ENCODE measurements around the gene NAA38.
"Not testable (repeated sequence)": the region's sequence is repeated elsewhere in the genome, so short reads cannot be mapped to it uniquely, and the experiment has no call there.

Gene NAA38

GRCh38 chr17:7811251-7811650, 46.1 kb downstream of the NAA38 start:
- Histone ChIP-seq H4K20me1 (ENCODE audit: insufficient read depth, low read length) (no peaks in the 10 kb centered on the region; the same call in 1 of the 2 replicates), H3K4me1 (ENCODE audit: insufficient read depth, low read length) (no peaks in the 10 kb centered on the region), H3K27ac (ENCODE audit: low read length) (no peak overlapping the region), H3K79me2 (ENCODE audit: insufficient read depth, low read length) (no peaks in the 10 kb centered on the region), H3K4me2 (ENCODE audit: insufficient read depth, low read length) (no peak overlapping the region), H3K27me3 (ENCODE audit: insufficient read depth, low read length, poor library complexity) (peaks cover 7% of the 10 kb centered on the region), H3K4me3 (ENCODE audit: low read depth in 1 of 2, low read length in 2 of 2) (no peak overlapping the region), H2AFZ (ENCODE audit: low read depth, low read length) (no peak overlapping the region), H3K9me3 (ENCODE audit: insufficient read depth, low read length, severe bottlenecking) (no peaks in the 10 kb centered on the region), H3K36me3 (ENCODE audit: insufficient read depth, low read length) (no peaks in the 10 kb centered on the region), H3K9ac (ENCODE audit: low read depth, low read length) (no peak overlapping the region)
- DNase-seq (no peak), ATAC-seq (ENCODE audit: insufficient read depth, low read depth) (no peak)
- TF ChIP-seq EZH2 (IDR thresholded peaks at IDR 0.05; ENCODE audit: borderline replicate concordance, low read depth, low read length, severe bottlenecking) = no peak
- TF ChIP-seq, protein P1, sequence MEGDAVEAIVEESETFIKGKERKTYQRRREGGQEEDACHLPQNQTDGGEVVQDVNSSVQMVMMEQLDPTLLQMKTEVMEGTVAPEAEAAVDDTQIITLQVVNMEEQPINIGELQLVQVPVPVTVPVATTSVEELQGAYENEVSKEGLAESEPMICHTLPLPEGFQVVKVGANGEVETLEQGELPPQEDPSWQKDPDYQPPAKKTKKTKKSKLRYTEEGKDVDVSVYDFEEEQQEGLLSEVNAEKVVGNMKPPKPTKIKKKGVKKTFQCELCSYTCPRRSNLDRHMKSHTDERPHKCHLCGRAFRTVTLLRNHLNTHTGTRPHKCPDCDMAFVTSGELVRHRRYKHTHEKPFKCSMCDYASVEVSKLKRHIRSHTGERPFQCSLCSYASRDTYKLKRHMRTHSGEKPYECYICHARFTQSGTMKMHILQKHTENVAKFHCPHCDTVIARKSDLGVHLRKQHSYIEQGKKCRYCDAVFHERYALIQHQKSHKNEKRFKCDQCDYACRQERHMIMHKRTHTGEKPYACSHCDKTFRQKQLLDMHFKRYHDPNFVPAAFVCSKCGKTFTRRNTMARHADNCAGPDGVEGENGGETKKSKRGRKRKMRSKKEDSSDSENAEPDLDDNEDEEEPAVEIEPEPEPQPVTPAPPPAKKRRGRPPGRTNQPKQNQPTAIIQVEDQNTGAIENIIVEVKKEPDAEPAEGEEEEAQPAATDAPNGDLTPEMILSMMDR (IDR thresholded peaks at IDR 0.05; ENCODE audit: borderline replicate concordance, extremely low read depth, low read length, poor library complexity, severe bottlenecking) = no peak

GRCh38 chr17:7809791-7810343, 47.5 kb downstream of the NAA38 start:
- not testable (repeated sequence) for DNase-seq; ATAC-seq (ENCODE audit: insufficient read depth, low read depth); H3K4me2 ChIP-seq (ENCODE audit: insufficient read depth, low read length)

GRCh38 chr17:7809086-7809790, 48.1 kb downstream of the NAA38 start:
- peaks cover 7% of the 10 kb centered on the region for H3K27me3 ChIP-seq (ENCODE audit: insufficient read depth, low read length, poor library complexity)
- no peak for ATAC-seq (ENCODE audit: insufficient read depth, low read depth)
- H3K4me1 ChIP-seq (ENCODE audit: insufficient read depth, low read length) = no peaks in the 10 kb centered on the region
- no peaks in the 10 kb centered on the region; the same call in 1 of the 2 replicates for H4K20me1 ChIP-seq (ENCODE audit: insufficient read depth, low read length)
- H2AFZ ChIP-seq (ENCODE audit: low read depth, low read length) = no peak overlapping the region
- H3K4me3 ChIP-seq (ENCODE audit: low read depth in 1 of 2, low read length in 2 of 2) = no peak overlapping the region
- H3K36me3 ChIP-seq (ENCODE audit: insufficient read depth, low read length) = no peaks in the 10 kb centered on the region
- H3K9ac ChIP-seq (ENCODE audit: low read depth, low read length) = no peak overlapping the region
- TF ChIP-seq, protein P1 (IDR thresholded peaks at IDR 0.05; ENCODE audit: borderline replicate concordance, extremely low read depth, low read length, poor library complexity, severe bottlenecking) = no peak
- TF ChIP-seq EZH2 (IDR thresholded peaks at IDR 0.05; ENCODE audit: borderline replicate concordance, low read depth, low read length, severe bottlenecking) = no peak
- no peaks in the 10 kb centered on the region for H3K9me3 ChIP-seq (ENCODE audit: insufficient read depth, low read length, severe bottlenecking)
- no peak for DNase-seq
- H3K27ac ChIP-seq (ENCODE audit: low read length) = no peak overlapping the region
- H3K4me2 ChIP-seq (ENCODE audit: insufficient read depth, low read length) = no peak overlapping the region
- H3K79me2 ChIP-seq (ENCODE audit: insufficient read depth, low read length) = no peaks in the 10 kb centered on the region

More at GRCh38 chr17:7809791-7810343, 47.5 kb downstream of the NAA38 start:
- H3K36me3 ChIP-seq (ENCODE audit: insufficient read depth, low read length); H2AFZ ChIP-seq (ENCODE audit: low read depth, low read length); H3K9me3 ChIP-seq (ENCODE audit: insufficient read depth, low read length, severe bottlenecking); H3K27ac ChIP-seq (ENCODE audit: low read length); H3K4me3 ChIP-seq (ENCODE audit: low read depth in 1 of 2, low read length in 2 of 2); H4K20me1 ChIP-seq (ENCODE audit: insufficient read depth, low read length); H3K9ac ChIP-seq (ENCODE audit: low read depth, low read length); H3K4me1 ChIP-seq (ENCODE audit: insufficient read depth, low read length); H3K79me2 ChIP-seq (ENCODE audit: insufficient read depth, low read length); H3K27me3 ChIP-seq (ENCODE audit: insufficient read depth, low read length, poor library complexity): not testable (repeated sequence)

DNA sequence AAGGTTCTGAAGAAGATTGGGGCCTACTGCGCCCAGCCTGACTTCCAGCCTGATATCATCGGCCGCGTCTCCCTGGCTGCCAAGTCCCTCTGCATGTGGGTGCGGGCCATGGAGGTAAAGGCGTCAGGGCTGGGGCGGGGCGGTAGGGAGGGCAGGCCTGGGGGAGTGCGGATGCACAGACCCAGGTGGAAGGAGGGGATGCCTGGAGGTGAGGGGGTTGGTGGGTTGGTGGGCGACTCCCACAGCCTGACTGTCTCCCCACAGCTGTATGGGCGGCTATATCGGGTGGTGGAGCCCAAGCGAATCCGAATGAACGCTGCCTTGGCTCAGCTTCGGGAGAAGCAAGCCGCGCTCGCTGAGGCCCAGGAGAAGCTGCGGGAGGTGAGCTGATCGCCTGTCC, 50.2 kb downstream of the NAA38 start:
- Histone ChIP-seq H3K4me2 (ENCODE audit: insufficient read depth, low read length) (no peak overlapping the region), H3K36me3 (ENCODE audit: insufficient read depth, low read length) (no peaks in the 10 kb centered on the region), H3K27ac (ENCODE audit: low read length) (no peak overlapping the region), H3K79me2 (ENCODE audit: insufficient read depth, low read length) (no peaks in the 10 kb centered on the region), H4K20me1 (ENCODE audit: insufficient read depth, low read length) (no peaks in the 10 kb centered on the region; the same call in 1 of the 2 replicates), H3K9ac (ENCODE audit: low read depth, low read length) (no peak overlapping the region), H2AFZ (ENCODE audit: low read depth, low read length) (no peak overlapping the region), H3K9me3 (ENCODE audit: insufficient read depth, low read length, severe bottlenecking) (no peaks in the 10 kb centered on the region), H3K4me3 (ENCODE audit: low read depth in 1 of 2, low read length in 2 of 2) (no peak overlapping the region), H3K4me1 (ENCODE audit: insufficient read depth, low read length) (no peaks in the 10 kb centered on the region), H3K27me3 (ENCODE audit: insufficient read depth, low read length, poor library complexity) (peaks cover 7% of the 10 kb centered on the region)
- DNase-seq (no peak), ATAC-seq (ENCODE audit: insufficient read depth, low read depth) (no peak)
- TF ChIP-seq, protein P1 (IDR thresholded peaks at IDR 0.05; ENCODE audit: borderline replicate concordance, extremely low read depth, low read length, poor library complexity, severe bottlenecking) = no peak
- no peak for TF ChIP-seq EZH2 (IDR thresholded peaks at IDR 0.05; ENCODE audit: borderline replicate concordance, low read depth, low read length, severe bottlenecking)
